ENCODE results near the gene PNPLA7.
A peak's percentile ranks its signal among the peaks of the same experiment; 100 is the strongest.

PNPLA7 gene

GRCh38 chr9:137422604-137423513 lies 127.3 kb downstream of the PNPLA7 start, which contains the start of the genes EXD3 and NOXA1:
Gene EXD3, minus strand, starts transcription at chr9:137423162. Its CDS starts 27,805 bp downstream, at chr9:137395357.
Gene NOXA1, plus strand, starts transcription at chr9:137423393. Its CDS starts 137 bp downstream, at chr9:137423530.
- peak within 1 kb of the TSS; percentile 59 to 61 for H3K4me3 ChIP-seq (replicated peaks in 1 of 2; ENCODE audit: low read depth in 2 of 2, low read length in 2 of 2)
- DNase-seq (ENCODE audit: low read depth in 2 of 2) = peak; percentile 93 to 95
- TF ChIP-seq, protein P1, sequence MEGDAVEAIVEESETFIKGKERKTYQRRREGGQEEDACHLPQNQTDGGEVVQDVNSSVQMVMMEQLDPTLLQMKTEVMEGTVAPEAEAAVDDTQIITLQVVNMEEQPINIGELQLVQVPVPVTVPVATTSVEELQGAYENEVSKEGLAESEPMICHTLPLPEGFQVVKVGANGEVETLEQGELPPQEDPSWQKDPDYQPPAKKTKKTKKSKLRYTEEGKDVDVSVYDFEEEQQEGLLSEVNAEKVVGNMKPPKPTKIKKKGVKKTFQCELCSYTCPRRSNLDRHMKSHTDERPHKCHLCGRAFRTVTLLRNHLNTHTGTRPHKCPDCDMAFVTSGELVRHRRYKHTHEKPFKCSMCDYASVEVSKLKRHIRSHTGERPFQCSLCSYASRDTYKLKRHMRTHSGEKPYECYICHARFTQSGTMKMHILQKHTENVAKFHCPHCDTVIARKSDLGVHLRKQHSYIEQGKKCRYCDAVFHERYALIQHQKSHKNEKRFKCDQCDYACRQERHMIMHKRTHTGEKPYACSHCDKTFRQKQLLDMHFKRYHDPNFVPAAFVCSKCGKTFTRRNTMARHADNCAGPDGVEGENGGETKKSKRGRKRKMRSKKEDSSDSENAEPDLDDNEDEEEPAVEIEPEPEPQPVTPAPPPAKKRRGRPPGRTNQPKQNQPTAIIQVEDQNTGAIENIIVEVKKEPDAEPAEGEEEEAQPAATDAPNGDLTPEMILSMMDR (IDR thresholded peaks at IDR 0.05; ENCODE audit: low read depth, low read length) = peak; percentile 22

- peak overlapping the region; percentile 59 to 61 for H3K4me3 ChIP-seq (replicated peaks in 1 of 2; ENCODE audit: low read depth in 2 of 2, low read length in 2 of 2)
- TF ChIP-seq, protein P1 (IDR thresholded peaks at IDR 0.05; ENCODE audit: low read depth, low read length) = no peak
- no peak for DNase-seq (ENCODE audit: low read depth in 2 of 2)
Observed at GRCh38 chr9:137421838-137422603, 128.2 kb downstream of the PNPLA7 start.

- H3K4me3 ChIP-seq (replicated peaks in 1 of 2; ENCODE audit: low read depth in 2 of 2, low read length in 2 of 2) = peak overlapping the region in 1 of 2 donors; percentile 21
- DNase-seq (ENCODE audit: low read depth in 2 of 2) = no peak
- TF ChIP-seq, protein P1 (IDR thresholded peaks at IDR 0.05; ENCODE audit: low read depth, low read length) = no peak
Observed at GRCh38 chr9:137417161-137418021, 132.8 kb downstream of the PNPLA7 start.

GRCh38 chr9:137416563-137417151 lies 133.5 kb downstream of the PNPLA7 start:
- no peak overlapping the region for H3K4me3 ChIP-seq (replicated peaks in 1 of 2; ENCODE audit: low read depth in 2 of 2, low read length in 2 of 2)
- TF ChIP-seq, protein P1 (IDR thresholded peaks at IDR 0.05; ENCODE audit: low read depth, low read length) = no peak

GRCh38 chr9:137416006-137416562 lies 134.1 kb downstream of the PNPLA7 start:
- no peak for DNase-seq (ENCODE audit: low read depth in 2 of 2)
- TF ChIP-seq, protein P1 (IDR thresholded peaks at IDR 0.05; ENCODE audit: low read depth, low read length) = no peak
- H3K4me3 ChIP-seq (replicated peaks in 1 of 2; ENCODE audit: low read depth in 2 of 2, low read length in 2 of 2) = no peak overlapping the region

More at GRCh38 chr9:137416563-137417151, 133.5 kb downstream of the PNPLA7 start:
- no peak for DNase-seq (ENCODE audit: low read depth in 2 of 2)

Measured in cardiac fibroblast (primary cell).